Activated CD4-positive, alpha-beta memory T cell treated with anti-CD3 and anti-CD28 coated beads for 36 hours (primary cell): ENCODE results near the gene HLA-F. TPM values are rescaled to one million over a fixed set of nuclear protein-coding genes. Genes with fewer than 3 reads are reported as not detected.

Experiments used
- CTCF ChIA-PET: fragments of 350-600 bp; sonication (Branson Sonifier 250); formaldehyde crosslinking; loops from one replicate; lab custom pipeline; 2021; ENCODE audit warnings: antibody characterized with exemption, inconsistent platforms; lab: Charles Lee
- POLR2A ChIA-PET: fragments of 350-600 bp; sonication (Branson Sonifier 250); formaldehyde crosslinking; loops from one replicate; lab custom pipeline; 2021; ENCODE audit warnings: antibody characterized with exemption; lab: Charles Lee
- DNase-seq: peaks from one replicate; pipeline ENCODE4 v3.0.0-alpha.2; 2020
- H3K27ac Mint-ChIP-seq: one replicate; pipeline ENCODE4 v1.8.0; 2021; ENCODE audit warnings: mixed read lengths
- H3K27me3 Mint-ChIP-seq: one replicate; pipeline ENCODE4 v1.8.0; 2021; ENCODE audit warnings: mixed read lengths
- H3K36me3 Mint-ChIP-seq: one replicate; pipeline ENCODE4 v1.8.0; 2021; ENCODE audit warnings: mixed read lengths
- H3K4me1 Mint-ChIP-seq: one replicate; pipeline ENCODE4 v1.8.0; 2021; ENCODE audit warnings: low read depth, mixed read lengths
- H3K4me3 Mint-ChIP-seq: one replicate; pipeline ENCODE4 v1.8.0; 2021; ENCODE audit warnings: mild to moderate bottlenecking, mixed read lengths
- H3K9me3 Mint-ChIP-seq: one replicate; pipeline ENCODE4 v1.8.0; 2021; ENCODE audit warnings: mixed read lengths
- intact Hi-C: fragments of 100-400 bp; cut with micrococcal nuclease; formaldehyde crosslinking; loops from one replicate; pipeline ENCODE4 v1.15.1; 2023
- total RNA-seq, 2 experiments: library from RNA; stranded (reverse); gene quantifications; one replicate each; pipeline ENCODE4 v1.2.3, GENCODE V29; 2021

The HLA-F gene
- total RNA-seq, 2 experiments from 2014 or later = 256 to 270 TPM

GRCh38 chr6:29696147-29697125, 26.8 kb upstream of the HLA-F start:
- H3K36me3 Mint-ChIP-seq = peaks cover 2% of the 10 kb centered on the region
- ChIA-PET CTCF (interaction anchor here (0.6 to 6.4 kb wide), 10 partner anchors 8 to 143 kb away, joined by 3 to 53 read pairs (median 3); no protein-coding TSS in a partner anchor), POLR2A (no interaction called here)
- no peaks in the 10 kb centered on the region for H3K4me1 Mint-ChIP-seq
- H3K9me3 Mint-ChIP-seq = peaks cover 7% of the 10 kb centered on the region
- no peak overlapping the region for H3K27ac Mint-ChIP-seq
- DNase-seq = peak; percentile 18
- H3K4me3 Mint-ChIP-seq = no peak overlapping the region
- intact Hi-C loops = no loop called here
- H3K27me3 Mint-ChIP-seq = peaks cover 2% of the 10 kb centered on the region

GRCh38 chr6:29702519-29703103, 20.6 kb upstream of the HLA-F start:
- H3K36me3 Mint-ChIP-seq = no peaks in the 10 kb centered on the region
- no peak overlapping the region for H3K4me3 Mint-ChIP-seq
- peaks cover 22% of the 10 kb centered on the region for H3K4me1 Mint-ChIP-seq
- H3K27me3 Mint-ChIP-seq = peaks cover 15% of the 10 kb centered on the region
- H3K9me3 Mint-ChIP-seq = no peaks in the 10 kb centered on the region
- CTCF ChIA-PET = interaction anchor here (0.6 to 2.4 kb wide), 27 partner anchors 9 to 166 kb away, joined by 3 to 22 read pairs (median 4); no protein-coding TSS in a partner anchor
- POLR2A ChIA-PET = no interaction called here
- H3K27ac Mint-ChIP-seq = no peak overlapping the region
- intact Hi-C loops = no loop called here
- DNase-seq = peak; percentile 80

GRCh38 chr6:29705389-29706231, 17.6 kb upstream of the HLA-F start:
- Mint-ChIP-seq H3K9me3 (no peaks in the 10 kb centered on the region), H3K27me3 (peaks cover 13% of the 10 kb centered on the region), H3K4me1 (peaks cover 50% of the 10 kb centered on the region), H3K36me3 (no peaks in the 10 kb centered on the region), H3K4me3 (peak overlapping the region; percentile 6), H3K27ac (no peak overlapping the region)
- POLR2A ChIA-PET = interaction anchor here (0.9 kb wide), 1 partner anchor 236 kb away, joined by 3 read pairs; the partner anchor contains the start of gene HLA-A
- intact Hi-C loops = loop anchor here (1.0 to 5.0 kb wide), 2 partner anchors 53 to 130 kb away; no protein-coding TSS in a partner anchor
- CTCF ChIA-PET = interaction anchor here (0.6 to 3.8 kb wide), 14 partner anchors 9 to 131 kb away, joined by 3 to 34 read pairs (median 4); no protein-coding TSS in a partner anchor
- DNase-seq = no peak

DNA sequence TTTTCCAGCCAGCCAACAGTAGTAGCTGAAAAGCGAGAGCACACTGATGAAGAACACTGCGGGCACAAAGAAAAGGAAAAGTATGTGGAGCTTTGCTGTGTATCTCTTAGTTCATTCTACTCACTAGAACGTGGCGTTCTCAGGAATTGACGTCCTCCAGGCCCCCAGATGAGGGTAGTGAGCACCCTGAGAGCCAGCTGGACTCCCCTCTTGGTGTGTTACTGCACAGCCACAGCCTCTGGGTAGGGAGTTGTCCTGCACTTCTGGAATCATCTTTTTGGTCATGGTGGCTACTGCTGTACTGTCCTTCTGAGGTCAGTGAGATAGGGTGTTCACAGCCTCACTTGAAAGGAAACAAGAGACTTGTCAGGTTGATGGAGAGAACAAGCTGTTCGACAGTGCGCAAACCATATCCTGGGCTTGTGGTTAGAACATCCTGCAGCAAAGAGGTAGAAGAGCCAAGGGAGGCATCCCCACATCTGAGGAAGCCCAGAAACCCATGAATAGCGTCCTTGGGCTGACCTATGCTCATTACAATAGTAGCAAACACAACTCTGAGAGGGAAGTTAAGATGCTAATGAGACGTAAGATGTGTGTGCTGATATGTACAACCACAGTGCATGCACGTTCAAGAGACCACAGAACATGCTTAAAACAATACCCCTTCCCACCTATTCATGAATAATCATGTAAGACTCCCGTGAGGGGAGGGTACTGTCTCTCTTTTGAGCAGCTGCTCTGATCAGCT, 14.6 kb upstream of the HLA-F start:
- Mint-ChIP-seq H3K4me3 (peak overlapping the region; percentile 65), H3K27ac (peak overlapping the region; percentile 60), H3K36me3 (no peaks in the 10 kb centered on the region), H3K4me1 (peaks cover 64% of the 10 kb centered on the region), H3K9me3 (no peaks in the 10 kb centered on the region), H3K27me3 (peaks cover 4% of the 10 kb centered on the region)
- POLR2A ChIA-PET = interaction anchor here (0.6 kb wide), 1 partner anchor 136 kb away, joined by 3 read pairs; no protein-coding TSS in a partner anchor
- peak; percentile 80 for DNase-seq
- CTCF ChIA-PET = interaction anchor here (0.6 to 3.2 kb wide), 7 partner anchors 9 to 126 kb away, joined by 3 to 23 read pairs (median 10); no protein-coding TSS in a partner anchor
- intact Hi-C loops = loop anchor here (1.0 to 5.0 kb wide), 2 partner anchors 45 to 56 kb away; no protein-coding TSS in a partner anchor

- H3K9me3 Mint-ChIP-seq = no peaks in the 10 kb centered on the region
- CTCF ChIA-PET = interaction anchor here (0.6 to 3.2 kb wide), 7 partner anchors 10 to 125 kb away, joined by 3 to 23 read pairs (median 10); no protein-coding TSS in a partner anchor
- peaks cover 64% of the 10 kb centered on the region for H3K4me1 Mint-ChIP-seq
- no peaks in the 10 kb centered on the region for H3K36me3 Mint-ChIP-seq
- H3K4me3 Mint-ChIP-seq = peak overlapping the region; percentile 65
- intact Hi-C loops = loop anchor here (5.0 kb wide), 1 partner anchor 57 kb away; no protein-coding TSS in a partner anchor
- DNase-seq = peak; percentile 20
- POLR2A ChIA-PET = no interaction called here
- peak overlapping the region; percentile 60 for H3K27ac Mint-ChIP-seq
- no peaks in the 10 kb centered on the region for H3K27me3 Mint-ChIP-seq
These were observed 14.0 kb upstream of the HLA-F start for GRCh38 chr6:29709188-29709587.

GRCh38 chr6:29710281-29710941, 12.8 kb upstream of the HLA-F start:
- ChIA-PET CTCF (interaction anchor here (1.1 to 3.2 kb wide), 4 partner anchors 27 to 61 kb away, joined by 3 to 23 read pairs (median 10); no protein-coding TSS in a partner anchor), POLR2A (no interaction called here)
- peak; percentile 14 for DNase-seq
- intact Hi-C loops = no loop called here
- Mint-ChIP-seq H3K27me3 (no peaks in the 10 kb centered on the region), H3K36me3 (no peaks in the 10 kb centered on the region), H3K4me3 (no peak overlapping the region), H3K9me3 (no peaks in the 10 kb centered on the region), H3K27ac (peak overlapping the region; percentile 8), H3K4me1 (peaks cover 64% of the 10 kb centered on the region)

- H3K4me3 Mint-ChIP-seq = no peak overlapping the region
- peak; percentile 41 for DNase-seq
- H3K27ac Mint-ChIP-seq = no peak overlapping the region
- ChIA-PET CTCF (interaction anchor here (0.6 kb wide), 2 partner anchors 1295 to 1569 kb away, joined by 5 to 6 read pairs; no protein-coding TSS in a partner anchor), POLR2A (no interaction called here)
- intact Hi-C loops = loop anchor here (5.0 kb wide), 2 partner anchors 341 to 491 kb away; partner anchors contain the start of genes POLR1H and TRIM26
- H3K36me3 Mint-ChIP-seq = peaks cover 21% of the 10 kb centered on the region
- no peaks in the 10 kb centered on the region for H3K27me3 Mint-ChIP-seq
- no peaks in the 10 kb centered on the region for H3K9me3 Mint-ChIP-seq
- peaks cover 35% of the 10 kb centered on the region for H3K4me1 Mint-ChIP-seq
These were observed 2.4 kb upstream of the HLA-F start for GRCh38 chr6:29720863-29721262.

- ChIA-PET POLR2A (no interaction called here), CTCF (no interaction called here)
- Mint-ChIP-seq H3K4me1 (peaks cover 61% of the 10 kb centered on the region), H3K36me3 (peaks cover 50% of the 10 kb centered on the region), H3K27me3 (no peaks in the 10 kb centered on the region), H3K4me3 (peak overlapping the region; percentile 86), H3K27ac (peak overlapping the region; percentile 92), H3K9me3 (no peaks in the 10 kb centered on the region)
- DNase-seq = peak; percentile 88
- intact Hi-C loops = loop anchor here (5.0 kb wide), 2 partner anchors 338 to 488 kb away; partner anchors contain the start of genes POLR1H and TRIM26
These were observed 693 bp downstream of the HLA-F start for GRCh38 chr6:29723666-29724588.
